Stimulated activated CD4-positive, alpha-beta T cell treated with anti-CD3 and anti-CD28 coated beads, Interleukin-1b, Interleukin-23, amount 100 ng/mL, for 1 hour (primary cell): ENCODE data around the gene ANP32D.
"Not testable (repeated sequence)": the region's sequence is repeated elsewhere in the genome, so short reads cannot be mapped to it uniquely, and the experiment has no call there.

ENCODE experiments used
- DNase-seq, 2 donors: peaks; one replicate each; pipeline ENCODE4 v3.0.0-alpha.2; 2020; ENCODE audit warnings: low read depth in 2 of 2

Gene ANP32D

GRCh38 chr12:48472259-48472658, at the start of gene ANP32D:
Gene ANP32D, plus strand, starts transcription at chr12:48472559. Its CDS starts 106 bp downstream, at chr12:48472665.
- no peak for DNase-seq

GRCh38 chr12:48423171-48423570, 49.2 kb upstream of the ANP32D start:
- no peak for DNase-seq

GRCh38 chr12:48424644-48425043, 47.7 kb upstream of the ANP32D start:
- DNase-seq, result no peak

- not testable (repeated sequence) for DNase-seq
These were observed 38.3 kb upstream of the ANP32D start for GRCh38 chr12:48434016-48434415.

GRCh38 chr12:48441069-48441468, 31.3 kb upstream of the ANP32D start:
- no peak for DNase-seq

GRCh38 chr12:48442179-48442847, 30.0 kb upstream of the ANP32D start:
- no peak for DNase-seq

GRCh38 chr12:48445538-48445937, 26.8 kb upstream of the ANP32D start:
- DNase-seq, result no peak

GRCh38 chr12:48446161-48446776, 26.1 kb upstream of the ANP32D start:
- DNase-seq, result no peak

GRCh38 chr12:48447755-48448154, 24.6 kb upstream of the ANP32D start:
- no peak for DNase-seq

GRCh38 chr12:48451372-48451771, 21.0 kb upstream of the ANP32D start:
- no peak for DNase-seq

- DNase-seq, result not testable (repeated sequence)
These were observed 19.4 kb upstream of the ANP32D start for GRCh38 chr12:48452961-48453360.

GRCh38 chr12:48454667-48455066, 17.7 kb upstream of the ANP32D start:
- DNase-seq, result no peak

GRCh38 chr12:48455116-48455515, 17.2 kb upstream of the ANP32D start:
- DNase-seq, result no peak

- DNase-seq, result no peak
These were observed 13.1 kb upstream of the ANP32D start for GRCh38 chr12:48459259-48459658.

GRCh38 chr12:48469027-48469426, 3.3 kb upstream of the ANP32D start:
- not testable (repeated sequence) for DNase-seq

GRCh38 chr12:48473061-48473460, 702 bp downstream of the ANP32D start:
- DNase-seq, result no peak

GRCh38 chr12:48474497-48474896, 2.1 kb downstream of the ANP32D start:
- not testable (repeated sequence) for DNase-seq

- DNase-seq, result no peak
These were observed 9.8 kb downstream of the ANP32D start, which contains the start of gene C12orf54 for GRCh38 chr12:48482198-48482597. Gene C12orf54, plus strand, starts transcription at chr12:48482498. Its CDS starts 799 bp downstream, at chr12:48483297.

- no peak for DNase-seq
These were observed 10.6 kb downstream of the ANP32D start for GRCh38 chr12:48482930-48483329.

GRCh38 chr12:48486261-48486660, 13.9 kb downstream of the ANP32D start:
- DNase-seq, result no peak

- no peak for DNase-seq
These were observed 14.3 kb downstream of the ANP32D start for GRCh38 chr12:48486679-48487078.

- no peak for DNase-seq
These were observed 16.7 kb downstream of the ANP32D start for GRCh38 chr12:48489012-48489411.

- not testable (repeated sequence) for DNase-seq
These were observed 17.1 kb downstream of the ANP32D start for GRCh38 chr12:48489456-48489855.
